Stomach (tissue), 9 donors: ENCODE measurements around the gene STXBP6. TPM values are rescaled to one million over a fixed set of nuclear protein-coding genes. Genes with fewer than 3 reads are reported as not detected.

Experiments
- DNase-seq, 2 donors: peaks; one replicate each; pipeline versions ENCODE4 v3.0.0 to v3.0.0-alpha.2; 2013 to 2019
- H3K27ac ChIP-seq, 5 donors: fragments of 200-600 bp in 4 of 5; sonication (generic) in 4 of 5; one replicate each; pipeline ENCODE4 v1.5.1; 2013 to 2019; ENCODE audit warnings: mild to moderate bottlenecking in 1 of 5, moderate library complexity in 1 of 5
- H3K27me3 ChIP-seq, 3 donors: fragments of 200-600 bp; sonication (generic); one replicate each; pipeline ENCODE4 v1.5.1; 2017 to 2019; ENCODE audit warnings: mixed run types in 1 of 3
- H3K36me3 ChIP-seq, 4 donors: fragments of 200-600 bp; sonication (generic); 1 replicate in 3 of 4; 2 replicates in 1 of 4; pipeline ENCODE4 v1.5.1; 2016 to 2019
- H3K4me1 ChIP-seq, 4 donors: fragments of 200-600 bp; sonication (generic); one replicate each; pipeline ENCODE4 v1.5.1; 2016 to 2019
- H3K4me3 ChIP-seq, 4 donors: fragments of 200-600 bp; sonication (generic) in 3 of 4; one replicate each; pipeline ENCODE4 v1.5.1; 2016 to 2019; ENCODE audit warnings: mild to moderate bottlenecking in 1 of 4
- H3K9me3 ChIP-seq, 4 donors: fragments of 200-600 bp; sonication (generic); one replicate each; pipeline ENCODE4 v1.5.1; 2016 to 2019
- CTCF ChIP-seq, 7 experiments: fragments of 450-650 bp in 4 of 7; fragments of 200-600 bp in 3 of 7; sonication (generic) in 3 of 7; IDR thresholded peaks; one replicate each; pipeline ENCODE4 v1.5.1; 2016 to 2019; ENCODE audit warnings: antibody characterized with exemption in 7 of 7, control low read depth in 2 of 7, mild to moderate bottlenecking in 1 of 7
- EP300 ChIP-seq: sonication (generic); formaldehyde crosslinking; IDR thresholded peaks from one replicate; pipeline ENCODE4 v1.6.1; 2017; ENCODE audit warnings: antibody characterized with exemption
- POLR2A ChIP-seq, 4 donors: fragments of 450-650 bp; IDR thresholded peaks; one replicate each; pipeline ENCODE4 v1.6.1; 2016; ENCODE audit warnings: antibody characterized with exemption in 4 of 4, control low read depth in 2 of 4, mild to moderate bottlenecking in 1 of 4, moderate library complexity in 1 of 4
- POLR2AphosphoS5 ChIP-seq, 3 donors: sonication (generic); formaldehyde crosslinking; IDR thresholded peaks; one replicate each; pipeline ENCODE4 v1.6.1; 2016; ENCODE audit warnings: antibody characterized with exemption in 3 of 3
- WGBS, 5 donors: extraction: QIAGEN DNeasy Blood & Tissue Kit in 3 of 5; methylation state at CpG; one replicate each; pipeline versions ENCODE4 v1.1.5 to v1.1.7; 2013 to 2018; 5-methylcytosine and 5-hydroxymethylcytosine counted together
- intact Hi-C: fragments of 100-400 bp; cut with DNase I; formaldehyde crosslinking; loops from one replicate; pipeline ENCODE4 v1.15.1; 2023; ENCODE audit warnings: low total_unique reads
- polyA plus RNA-seq, 3 donors: library from polyadenylated mRNA; stranded (reverse); fragments of 200-250 nt; gene quantifications; one replicate each; pipeline ENCODE4 v1.2.3, GENCODE V29; 2013
- total RNA-seq, 5 donors: library from RNA; depleted of rRNA; stranded (reverse); fragments of >200 nt; gene quantifications; one replicate each; pipeline versions ENCODE4 v1.1.0 to v1.2.3, GENCODE V29; 2014 to 2016
- donor health status: healthy with polysubstance abuse.
- donor health status: Bipolar disorder and iron deficiency.
- donor health status: healthy.

Gene STXBP6
- total and polyA plus RNA-seq, 8 donors = 7.4 to 37.1 (median 15.2) TPM

- H3K9me3 ChIP-seq = no peaks in the 10 kb centered on the region
- DNase-seq = no peak
- intact Hi-C loops = no loop called here
- no peak overlapping the region for H3K4me3 ChIP-seq
- 72 to 88% (median 85%) methylated on average over 4 of the region's 4 CpGs for WGBS, 5 donors
- peaks cover 0 to 57% (median 21%) of the 10 kb centered on the region in 4 donors for H3K4me1 ChIP-seq
- no peak overlapping the region for H3K27ac ChIP-seq
- H3K27me3 ChIP-seq = no peaks in the 10 kb centered on the region
- H3K36me3 ChIP-seq = no peaks in the 10 kb centered on the region
- no peak for TF ChIP-seq CTCF (IDR thresholded peaks at IDR 0.05)
- no peak for TF ChIP-seq EP300
- TF ChIP-seq POLR2A (IDR thresholded peaks at IDR 0.05) = no peak
- no peak for TF ChIP-seq POLR2AphosphoS5 (IDR thresholded peaks at IDR 0.05)
These were observed 11.8 kb downstream of the STXBP6 start for GRCh38 chr14:25038044-25038668.

GRCh38 chr14:25037032-25037431 is 12.9 kb downstream of the STXBP6 start:
- Histone ChIP-seq H3K4me1 (peaks cover 0 to 47% (median 16%) of the 10 kb centered on the region in 4 donors), H3K4me3 (no peak overlapping the region), H3K9me3 (no peaks in the 10 kb centered on the region), H3K27me3 (no peaks in the 10 kb centered on the region), H3K36me3 (no peaks in the 10 kb centered on the region), H3K27ac (no peak overlapping the region)
- WGBS, 5 donors = 50 to 76% (median 62%) methylated on average over 2 of the region's 2 CpGs
- no peak for DNase-seq
- intact Hi-C loops = no loop called here
- TF ChIP-seq POLR2AphosphoS5 (IDR thresholded peaks at IDR 0.05) (no peak), POLR2A (IDR thresholded peaks at IDR 0.05) (no peak), EP300 (no peak), CTCF (IDR thresholded peaks at IDR 0.05) (no peak)

- H3K27me3 ChIP-seq = no peaks in the 10 kb centered on the region
- WGBS, 5 donors = 55 to 73% (median 65%) methylated on average over 11 of the region's 11 CpGs
- DNase-seq = peak in 1 of 2 donors; percentile 75
- no peak for TF ChIP-seq CTCF (IDR thresholded peaks at IDR 0.05)
- no peak for TF ChIP-seq POLR2A (IDR thresholded peaks at IDR 0.05)
- no peak for TF ChIP-seq EP300
- no peak for TF ChIP-seq POLR2AphosphoS5 (IDR thresholded peaks at IDR 0.05)
- H3K4me3 ChIP-seq = no peak overlapping the region
- intact Hi-C loops = no loop called here
- H3K36me3 ChIP-seq = no peaks in the 10 kb centered on the region
- H3K27ac ChIP-seq = peak overlapping the region in 2 of 5 donors; percentile 22 to 29
- no peaks in the 10 kb centered on the region for H3K9me3 ChIP-seq
- peaks cover 0 to 36% (median 8%) of the 10 kb centered on the region in 4 donors for H3K4me1 ChIP-seq
These were observed 14.9 kb downstream of the STXBP6 start for GRCh38 chr14:25034803-25035681.

- intact Hi-C loops = no loop called here
- TF ChIP-seq POLR2AphosphoS5 (IDR thresholded peaks at IDR 0.05) = no peak
- no peak for TF ChIP-seq CTCF (IDR thresholded peaks at IDR 0.05)
- no peak for TF ChIP-seq EP300
- Histone ChIP-seq H3K27ac (no peak overlapping the region), H3K4me3 (no peak overlapping the region), H3K36me3 (no peaks in the 10 kb centered on the region), H3K9me3 (no peaks in the 10 kb centered on the region), H3K4me1 (peaks cover 0 to 27% (median 6%) of the 10 kb centered on the region in 4 donors), H3K27me3 (no peaks in the 10 kb centered on the region)
- 91 to 97% (median 97%) methylated on average over 1 of the region's 1 CpG for WGBS, 5 donors
- no peak for DNase-seq
These were observed 16.6 kb downstream of the STXBP6 start for GRCh38 chr14:25033358-25033757.
